ENCODE results near the gene RACGAP1. TPM values are rescaled to one million over a fixed set of nuclear protein-coding genes. Genes with fewer than 3 reads are reported as not detected.

The RACGAP1 gene
- total and polyA plus RNA-seq, 2 of the 4 experiments (the other 2 are of a cell fraction), result 37.9 to 110 TPM

GRCh38 chr12:50066402-50066801 lies 41.1 kb upstream of the RACGAP1 start (continued):
- peak; percentile 17; the same call in 1 of the 2 replicates for TF ChIP-seq SMC3 (IDR thresholded peaks at IDR 0.05; ENCODE audit: low read depth, low read length)

DNA sequence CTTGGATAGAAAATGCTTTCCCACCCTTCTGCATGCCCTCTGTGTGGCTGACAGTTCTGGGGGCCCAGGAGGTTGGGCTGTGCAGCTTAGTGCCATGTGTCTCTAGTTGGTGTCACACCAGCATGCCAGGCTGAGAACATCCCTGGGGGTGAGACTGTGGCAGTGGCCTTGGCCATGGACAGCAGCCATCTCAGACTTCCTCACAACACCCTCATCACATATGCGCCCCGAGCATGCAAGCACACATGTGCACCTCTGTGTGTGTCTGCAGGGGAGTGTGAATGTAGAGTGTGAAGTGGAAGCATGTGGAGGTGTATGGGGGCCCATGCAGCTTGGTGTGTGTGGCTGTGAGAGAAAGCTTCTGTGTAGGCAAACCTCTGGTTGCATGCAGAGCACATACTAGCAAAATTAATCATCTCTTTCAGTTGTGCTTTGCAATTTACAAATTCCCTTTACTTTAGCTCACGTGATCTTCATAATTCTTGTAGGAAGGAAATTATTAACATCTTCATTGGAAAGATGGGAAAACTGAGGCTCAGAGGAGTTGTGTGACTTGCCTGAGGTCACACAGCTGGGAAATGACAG lies 40.5 kb upstream of the RACGAP1 start:
- peak overlapping the region; percentile 91 for H2AK5ac ChIP-seq (ENCODE audit: low read depth, low read length)
- no CpG with 5 or more reads among the region's 3 CpGs for WGBS, 2 experiments (ENCODE audit: extremely low coverage in 2 of 2, insufficient read length in 1 of 2)
- peak overlapping the region; percentile 70 for H3K18ac ChIP-seq (ENCODE audit: low read depth, low read length)
- intact Hi-C loops (cut with micrococcal nuclease), result loop anchor here (1.0 kb wide), 1 partner anchor 99 kb away; no protein-coding TSS in a partner anchor
- H3K27me3 ChIP-seq (ENCODE audit: control insufficient read depth, insufficient read depth, low read length), result no peaks in the 10 kb centered on the region
- H3K79me1 ChIP-seq (ENCODE audit: low read depth in 1 of 2, low read length in 2 of 2), result no peaks in the 10 kb centered on the region
- H3K9ac ChIP-seq (ENCODE audit: low read depth, low read length), result no peak overlapping the region
- no peak overlapping the region for H3K4me3 ChIP-seq (ENCODE audit: insufficient read depth, low read depth, low read length)
- no peaks in the 10 kb centered on the region for H3K36me3 ChIP-seq (ENCODE audit: control insufficient read depth, insufficient read depth, low read length)
- H3K56ac ChIP-seq (ENCODE audit: extremely low read depth, insufficient read depth, low read length), result no peak overlapping the region
- peak; percentile 34 for DNase-seq
- peak overlapping the region; percentile 75 for H3K4ac ChIP-seq (ENCODE audit: low read depth, low read length)
- no TSS peak for BruUV-seq (replicated peaks)
- peaks cover 10% of the 10 kb centered on the region for H3K4me1 ChIP-seq (ENCODE audit: control insufficient read depth, insufficient read depth, low read length)
- H4K8ac ChIP-seq (ENCODE audit: low read depth in 2 of 2, low read length in 2 of 2), result peak overlapping the region; percentile 17 to 78
- peak overlapping the region; percentile 65 for H4K91ac ChIP-seq (ENCODE audit: insufficient read depth, low read depth, low read length)
- H3K27ac ChIP-seq (ENCODE audit: insufficient read depth, low read length), result peak overlapping the region; percentile 61
- ChIA-PET POLR2A (ENCODE audit: unreplicated experiment) (interaction anchor here (0.6 to 0.9 kb wide), 2 partner anchors 16 to 557 kb away, joined by 3 to 4 read pairs; no protein-coding TSS in a partner anchor), CTCF (interaction anchor here (1.4 to 3.8 kb wide), 4 partner anchors 10 to 99 kb away, joined by 4 to 15 read pairs (median 8); partner anchors contain the start of gene COX14)
- H3K9me3 ChIP-seq (ENCODE audit: control insufficient read depth, insufficient read depth, low read length), result no peaks in the 10 kb centered on the region
- no peak for TF ChIP-seq BHLHE40 (IDR thresholded peaks at IDR 0.05; ENCODE audit: low read depth, low read length)
- ATAC-seq (ENCODE audit: low read depth), result no peak
- H3K4me2 ChIP-seq (ENCODE audit: low read depth, low read length), result peak overlapping the region; percentile 10; the same call in 1 of the 2 replicates
- H4K20me1 ChIP-seq (ENCODE audit: insufficient read depth, low read length), result no peaks in the 10 kb centered on the region
- H3K14ac ChIP-seq (replicated peaks; ENCODE audit: low read depth, low read length), result peak overlapping the region; percentile 61
- H3K23ac ChIP-seq (ENCODE audit: low read depth, low read length), result peak overlapping the region; percentile 32; the same call in 1 of the 2 replicates
- peak overlapping the region; percentile 75 for H2BK120ac ChIP-seq (ENCODE audit: low read depth, low read length)
- H2BK20ac ChIP-seq (ENCODE audit: low read depth, low read length), result peak overlapping the region; percentile 81
- in situ Hi-C loops (cut with MboI; ENCODE audit: low sequenced_read_pairs), result loop anchor here (5.0 kb wide), 1 partner anchor 289 kb away; no protein-coding TSS in a partner anchor
- H2BK5ac ChIP-seq (ENCODE audit: low read depth, low read length, poor library complexity, severe bottlenecking), result peak overlapping the region; percentile 64
- 0 out of 2 replicates have a peak, but pooled peaks cover 7% of the 10 kb centered on the region for H3K9me1 ChIP-seq (ENCODE audit: insufficient read depth, low read length)
- peak overlapping the region; percentile 31 for H2AK9ac ChIP-seq (replicated peaks; ENCODE audit: low read depth, low read length, poor library complexity)
- H2AFZ ChIP-seq (replicated peaks; ENCODE audit: low read length, poor library complexity), result peak overlapping the region; percentile 40
- dilution Hi-C loops (cut with HindIII; ENCODE audit: low sequenced_read_pairs, unreplicated experiment), result no loop called here
- H4K5ac ChIP-seq (ENCODE audit: low read depth, low read length), result peak overlapping the region; percentile 56
- H2BK15ac ChIP-seq (ENCODE audit: low read depth, low read length), result peak overlapping the region; percentile 49

Data from IMR-90 (cell line).